Stimulated activated CD8-positive, alpha-beta memory T cell treated with anti-CD3 and anti-CD28 coated beads, Interleukin-15, amount 100 ng/mL, for 24 hours (primary cell): ENCODE results near the gene ENTPD8.

Source experiments
- DNase-seq: peaks from one replicate; pipeline ENCODE4 v3.0.0-alpha.2; 2020; ENCODE audit warnings: low read depth

Gene ENTPD8

GRCh38 chr9:137431416-137431931 lies 9.7 kb downstream of the ENTPD8 start:
- no peak for DNase-seq

- DNase-seq, result no peak
Observed at GRCh38 chr9:137430723-137431415, 10.3 kb downstream of the ENTPD8 start.

- no peak for DNase-seq
Observed at GRCh38 chr9:137429974-137430722, 11.0 kb downstream of the ENTPD8 start.

- DNase-seq, result no peak
Observed at GRCh38 chr9:137429546-137429890, 11.6 kb downstream of the ENTPD8 start.

- no peak for DNase-seq
Observed at GRCh38 chr9:137428841-137429545, 12.2 kb downstream of the ENTPD8 start.

GRCh38 chr9:137428311-137428630 lies 12.9 kb downstream of the ENTPD8 start:
- no peak for DNase-seq

GRCh38 chr9:137427454-137428310 lies 13.5 kb downstream of the ENTPD8 start:
- DNase-seq, result no peak

- no peak for DNase-seq
Observed at GRCh38 chr9:137426018-137426681, 15.0 kb downstream of the ENTPD8 start.

GRCh38 chr9:137423514-137424291 lies 17.5 kb downstream of the ENTPD8 start:
- no peak for DNase-seq

- peak; percentile 95 for DNase-seq
Observed at GRCh38 chr9:137422604-137423513, 18.3 kb downstream of the ENTPD8 start, which contains the start of the genes EXD3 and NOXA1. Gene EXD3 (minus strand): TSS chr9:137423162. CDS start chr9:137395357, 27,805 bp downstream. Gene NOXA1 (plus strand): TSS chr9:137423393. CDS start chr9:137423530, 137 bp downstream.

- no peak for DNase-seq
Observed at GRCh38 chr9:137421838-137422603, 19.1 kb downstream of the ENTPD8 start.

- DNase-seq, result no peak
Observed at GRCh38 chr9:137417161-137418021, 23.8 kb downstream of the ENTPD8 start.

GRCh38 chr9:137416563-137417151 lies 24.5 kb downstream of the ENTPD8 start:
- DNase-seq, result no peak

GRCh38 chr9:137416006-137416562 lies 25.1 kb downstream of the ENTPD8 start:
- DNase-seq, result no peak

- DNase-seq, result no peak
Observed at GRCh38 chr9:137415451-137415850, 25.7 kb downstream of the ENTPD8 start.

GRCh38 chr9:137412431-137412830 lies 28.7 kb downstream of the ENTPD8 start:
- no peak for DNase-seq
